Type B pancreatic cell (in vitro differentiated cells): ENCODE data around the gene MS4A10. TPM values are rescaled to one million over a fixed set of nuclear protein-coding genes. Genes with fewer than 3 reads are reported as not detected.

Experiments
- DNase-seq: peaks from one replicate; pipeline ENCODE4 v3.0.0; 2021; ENCODE audit warnings: mixed read lengths; ENCODE audit not compliant: unreplicated experiment; ENCODE audit errors: extremely low spot score
- H3K27ac Mint-ChIP-seq: 2 replicates; pipeline ENCODE4 v1.8.0; 2021; ENCODE audit warnings: mild to moderate bottlenecking, mixed read lengths
- H3K27me3 Mint-ChIP-seq: 2 replicates; pipeline ENCODE4 v1.8.0; 2021; ENCODE audit warnings: mixed read lengths
- H3K36me3 Mint-ChIP-seq: 2 replicates; pipeline ENCODE4 v1.8.0; 2021; ENCODE audit warnings: mixed read lengths
- H3K4me1 Mint-ChIP-seq: one replicate; pipeline ENCODE4 v1.8.0; 2021; ENCODE audit warnings: mixed read lengths; ENCODE audit not compliant: unreplicated experiment
- H3K4me3 Mint-ChIP-seq: 2 replicates; pipeline ENCODE4 v1.8.0; 2021; ENCODE audit warnings: mild to moderate bottlenecking, mixed read lengths
- H3K9me3 Mint-ChIP-seq: 2 replicates; pipeline ENCODE4 v1.8.0; 2021; ENCODE audit warnings: mixed read lengths
- CTCF ChIP-seq: fragments of 200-600 bp; sonication (generic); conservative IDR thresholded peaks from 2 replicates; pipeline ENCODE4 v1.5.0; 2021; ENCODE audit warnings: antibody characterized with exemption, mild to moderate bottlenecking
- total RNA-seq: library from RNA; stranded (reverse); gene quantifications from 2 replicates; pipeline ENCODE4 v1.2.1, GENCODE V29; 2021; ENCODE audit warnings: low replicate concordance

MS4A10 gene
- total RNA-seq, 1 donor from 2014 or later: not detected

GRCh38 chr11:60844870-60845221 is 59.7 kb downstream of the MS4A10 start:
- H3K9me3 Mint-ChIP-seq: no peaks in the 10 kb centered on the region
- peak overlapping the region; percentile 30 for H3K27ac Mint-ChIP-seq
- H3K4me1 Mint-ChIP-seq: peaks cover 37% of the 10 kb centered on the region

GRCh38 chr11:60845338-60845737 is 60.2 kb downstream of the MS4A10 start:
- Mint-ChIP-seq H3K27ac (peak overlapping the region; percentile 30), H3K36me3 (no peaks in the 10 kb centered on the region), H3K27me3 (no peaks in the 10 kb centered on the region), H3K9me3 (no peaks in the 10 kb centered on the region), H3K4me3 (peak overlapping the region; percentile 91), H3K4me1 (peaks cover 37% of the 10 kb centered on the region)
- no peak for TF ChIP-seq CTCF
- DNase-seq: no peak

More at GRCh38 chr11:60844870-60845221, 59.7 kb downstream of the MS4A10 start:
- peak overlapping the region; percentile 91 for H3K4me3 Mint-ChIP-seq
- H3K36me3 Mint-ChIP-seq: no peaks in the 10 kb centered on the region
- H3K27me3 Mint-ChIP-seq: no peaks in the 10 kb centered on the region
- no peak for TF ChIP-seq CTCF
- no peak for DNase-seq

- Mint-ChIP-seq H3K4me1 (peaks cover 27% of the 10 kb centered on the region), H3K27me3 (no peaks in the 10 kb centered on the region), H3K9me3 (no peaks in the 10 kb centered on the region), H3K27ac (no peak overlapping the region), H3K4me3 (no peak overlapping the region), H3K36me3 (peaks cover 11% of the 10 kb centered on the region)
- no peak for TF ChIP-seq CTCF
- DNase-seq: no peak
These were observed 62.1 kb downstream of the MS4A10 start for GRCh38 chr11:60847281-60847680.

- Mint-ChIP-seq H3K27me3 (no peaks in the 10 kb centered on the region), H3K36me3 (peaks cover 11% of the 10 kb centered on the region), H3K4me1 (peaks cover 25% of the 10 kb centered on the region), H3K4me3 (no peak overlapping the region), H3K27ac (no peak overlapping the region), H3K9me3 (no peaks in the 10 kb centered on the region)
- no peak for DNase-seq
- no peak for TF ChIP-seq CTCF
These were observed 62.8 kb downstream of the MS4A10 start for GRCh38 chr11:60847896-60848295.

- peak overlapping the region; percentile 54 for H3K27ac Mint-ChIP-seq
- no peak overlapping the region for H3K4me3 Mint-ChIP-seq
- H3K27me3 Mint-ChIP-seq: no peaks in the 10 kb centered on the region
These were observed 63.6 kb downstream of the MS4A10 start for GRCh38 chr11:60848714-60849151.

More at GRCh38 chr11:60848714-60849151, 63.6 kb downstream of the MS4A10 start:
- peaks cover 17% of the 10 kb centered on the region for H3K4me1 Mint-ChIP-seq
- TF ChIP-seq CTCF: no peak
- H3K36me3 Mint-ChIP-seq: peaks cover 11% of the 10 kb centered on the region
- DNase-seq: no peak
- H3K9me3 Mint-ChIP-seq: no peaks in the 10 kb centered on the region
